ENCODE results near the gene BTBD9.

The BTBD9 gene

DNA sequence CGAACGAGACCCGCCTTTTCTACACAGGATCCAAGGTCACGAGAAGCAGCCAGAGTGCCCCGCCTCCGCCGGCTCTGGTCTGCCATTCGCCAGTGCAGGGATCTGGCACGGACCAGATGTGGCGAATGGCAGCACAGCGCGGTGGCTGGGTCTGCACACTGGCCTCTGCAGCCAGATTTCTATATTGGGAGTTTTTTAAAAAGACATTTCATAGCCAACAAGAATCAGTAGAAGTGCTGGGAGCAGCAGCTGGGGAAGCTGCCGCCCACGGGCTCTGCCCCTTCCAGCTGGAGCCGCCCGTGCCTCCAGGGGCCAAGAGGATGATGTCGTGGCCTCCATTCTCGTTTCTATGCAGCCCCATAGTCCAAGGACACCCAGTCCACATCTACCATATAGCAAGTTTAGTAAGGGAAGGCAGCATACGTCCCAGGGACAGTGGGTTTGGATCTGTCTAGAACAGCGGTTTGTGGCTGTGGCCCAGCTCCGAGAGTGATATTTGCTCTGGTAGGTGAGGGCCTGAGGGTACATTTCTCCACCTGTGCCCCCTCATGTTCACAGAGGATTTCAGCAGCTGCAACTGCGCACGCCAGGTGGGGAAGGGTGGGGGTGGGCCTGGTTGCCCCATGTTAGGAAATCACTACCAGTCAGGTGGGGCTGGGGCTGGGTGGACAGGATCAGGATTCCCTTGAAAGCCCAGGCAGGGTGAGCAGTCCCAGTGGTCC is 486.5 kb downstream of the BTBD9 start:
- no peak for DNase-seq

DNA sequence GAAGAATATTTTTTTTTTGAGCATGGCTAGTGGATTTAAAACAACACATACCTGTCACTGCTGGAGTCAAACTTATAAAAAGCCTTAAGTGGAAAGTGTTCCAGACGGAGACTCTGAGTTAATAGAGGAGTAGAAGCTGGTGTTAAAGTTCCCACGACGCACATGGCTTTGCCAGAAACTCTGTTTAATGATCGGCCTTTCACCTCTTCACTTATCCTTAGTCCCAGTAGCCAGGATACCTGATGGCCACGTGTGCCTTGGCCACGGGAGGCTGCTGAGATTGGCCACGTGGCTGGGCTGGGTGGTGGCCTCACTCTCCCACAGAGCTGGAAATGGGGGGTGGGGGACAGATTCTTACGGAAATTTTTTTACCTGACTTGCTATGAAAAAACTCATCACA is 487.1 kb downstream of the BTBD9 start:
- DNase-seq = no peak

DNA sequence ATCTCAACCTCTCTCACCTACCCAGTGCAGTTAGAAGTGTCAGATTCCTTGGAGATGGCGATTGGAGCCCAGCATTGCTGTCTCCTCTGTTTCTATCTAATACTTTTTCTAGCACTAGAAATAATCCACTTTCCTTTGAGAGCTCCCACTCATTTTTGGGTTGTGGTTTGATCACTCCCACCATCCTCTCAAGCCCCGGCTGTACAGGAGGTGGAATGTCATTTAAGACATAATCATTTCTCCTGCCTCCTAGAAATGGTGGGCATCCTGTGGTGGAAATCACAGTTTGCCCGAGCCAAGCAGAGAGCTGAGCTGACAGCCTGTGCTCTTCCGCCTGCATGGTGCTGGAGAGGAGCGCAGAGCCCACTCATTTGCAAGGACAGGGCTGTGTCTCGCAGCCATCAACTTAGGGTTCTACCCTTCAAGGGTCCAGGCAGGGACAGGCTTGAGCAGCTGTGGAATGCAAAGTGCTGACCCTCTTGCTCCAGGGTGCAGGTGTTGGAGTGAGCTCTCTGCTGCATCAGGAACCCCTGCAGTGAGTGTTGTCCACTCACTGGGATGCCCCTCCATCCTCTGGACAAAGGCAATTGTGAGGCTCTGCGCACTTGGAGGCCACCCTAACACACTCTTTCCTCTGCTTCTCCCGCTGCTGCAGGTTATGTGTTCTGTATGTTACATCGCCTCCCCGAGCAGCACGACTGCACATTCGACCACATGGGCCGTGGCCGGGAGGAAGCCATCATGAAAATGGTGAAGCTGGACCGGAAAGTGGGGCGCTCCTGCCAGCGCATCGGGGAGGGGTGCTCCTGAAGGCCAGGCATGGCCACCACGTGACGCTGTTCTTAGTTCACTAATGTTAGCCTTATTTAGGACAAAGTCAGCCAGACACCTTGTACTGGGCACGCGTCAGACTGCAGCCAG is 487.9 kb downstream of the BTBD9 start:
- no peak for DNase-seq

DNA sequence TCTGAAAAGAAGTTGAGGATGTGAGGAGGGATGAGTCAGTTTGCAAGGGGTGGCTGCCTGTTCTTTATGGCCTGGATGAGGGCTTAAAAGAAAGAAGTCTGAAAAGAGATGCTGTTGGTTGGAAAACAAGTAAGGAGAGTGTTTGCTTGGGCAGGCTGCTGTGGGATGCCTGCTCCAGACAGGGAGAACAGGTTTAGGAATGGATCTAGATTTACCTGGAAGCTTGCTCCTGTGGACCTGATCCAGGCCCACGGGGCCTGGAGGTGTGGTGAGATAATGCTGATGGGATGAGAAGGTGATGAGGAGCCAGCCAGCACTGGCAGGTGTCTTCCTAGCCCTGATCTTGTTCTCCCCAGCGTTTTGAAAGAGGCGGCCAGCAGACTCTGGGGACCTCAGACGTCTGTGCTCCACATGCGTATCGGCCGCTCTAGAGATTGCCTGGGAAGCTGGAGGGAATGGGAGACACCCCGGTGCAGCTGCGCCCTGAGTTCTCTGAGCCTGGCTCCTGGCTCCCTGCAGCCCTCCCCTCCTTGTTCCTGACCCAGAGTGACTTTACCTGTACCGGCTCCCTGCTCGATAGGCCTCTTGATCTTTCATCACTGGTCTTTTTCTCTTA is 488.9 kb downstream of the BTBD9 start:
- DNase-seq = no peak

DNA sequence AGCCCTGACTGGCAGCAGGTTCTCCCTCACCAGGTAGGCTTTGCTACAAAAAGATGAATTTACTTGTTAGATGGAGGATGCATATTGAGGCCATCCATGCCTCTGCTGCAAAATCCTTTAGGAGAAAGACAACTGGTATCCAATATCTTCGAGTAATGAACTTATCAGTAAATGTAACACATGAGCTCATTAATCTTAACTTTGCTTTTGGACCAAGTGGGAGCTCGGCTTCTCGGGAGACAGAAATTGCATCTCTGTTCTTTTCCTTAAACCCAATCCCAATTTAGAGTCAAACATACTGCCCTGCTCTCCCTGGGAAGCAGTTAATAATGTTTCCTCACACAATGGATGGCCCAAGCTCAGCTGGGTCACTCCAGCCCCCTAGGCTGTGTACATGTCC is 489.7 kb downstream of the BTBD9 start:
- no peak for DNase-seq

DNA sequence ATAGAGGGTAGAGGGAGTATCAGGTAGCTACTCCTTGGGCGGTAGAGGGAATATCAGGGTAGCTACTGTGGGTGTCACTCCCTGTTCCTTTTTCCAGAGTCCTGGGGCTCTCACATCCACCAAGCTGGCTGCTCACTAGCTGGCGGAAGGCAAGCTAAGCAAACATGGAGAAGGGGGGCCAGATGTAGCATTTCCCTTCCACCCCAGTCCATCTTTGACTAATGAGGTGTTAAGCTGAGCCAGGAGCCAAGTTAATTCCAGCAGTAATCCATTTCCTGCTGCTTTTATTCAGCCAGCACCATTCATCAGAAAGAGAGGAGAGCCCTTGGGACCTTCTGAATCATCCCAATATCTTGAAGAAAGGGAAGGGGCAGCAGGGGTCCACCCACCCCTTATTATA is 490.2 kb downstream of the BTBD9 start:
- no peak for DNase-seq

DNA sequence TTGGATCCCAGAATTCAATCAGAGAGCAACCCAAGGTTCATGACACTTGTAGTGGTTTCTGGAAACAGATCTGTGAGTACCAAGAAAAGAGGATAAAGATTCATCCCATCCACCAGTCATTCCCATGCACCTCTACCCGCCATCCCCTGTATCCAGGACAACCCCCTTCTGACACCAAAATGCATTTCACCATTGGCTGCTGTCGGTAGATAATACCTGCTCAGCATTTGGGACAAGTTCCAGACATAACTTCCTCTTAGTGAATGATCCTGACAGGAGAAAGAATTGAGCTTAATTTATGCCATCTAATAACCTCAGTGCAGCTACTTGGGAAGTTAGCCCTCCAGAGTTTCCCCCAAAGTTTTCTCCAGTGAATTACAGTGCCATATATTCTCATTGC is 491.1 kb downstream of the BTBD9 start:
- DNase-seq = no peak

DNA sequence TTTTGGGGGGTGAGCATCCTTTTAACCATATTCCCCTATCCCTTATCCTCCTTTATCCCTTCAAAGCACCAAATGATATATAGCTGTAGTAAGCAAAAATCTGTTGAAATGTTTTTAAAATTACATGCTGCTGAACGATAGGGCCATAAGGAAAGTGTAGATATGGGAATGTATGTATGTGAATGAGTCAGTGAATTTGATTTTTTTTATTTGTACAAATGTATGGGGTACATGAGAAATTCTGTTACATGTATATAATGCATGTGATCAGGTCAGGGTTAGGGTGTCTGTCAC is 493.0 kb downstream of the BTBD9 start:
- no peak for DNase-seq

DNA sequence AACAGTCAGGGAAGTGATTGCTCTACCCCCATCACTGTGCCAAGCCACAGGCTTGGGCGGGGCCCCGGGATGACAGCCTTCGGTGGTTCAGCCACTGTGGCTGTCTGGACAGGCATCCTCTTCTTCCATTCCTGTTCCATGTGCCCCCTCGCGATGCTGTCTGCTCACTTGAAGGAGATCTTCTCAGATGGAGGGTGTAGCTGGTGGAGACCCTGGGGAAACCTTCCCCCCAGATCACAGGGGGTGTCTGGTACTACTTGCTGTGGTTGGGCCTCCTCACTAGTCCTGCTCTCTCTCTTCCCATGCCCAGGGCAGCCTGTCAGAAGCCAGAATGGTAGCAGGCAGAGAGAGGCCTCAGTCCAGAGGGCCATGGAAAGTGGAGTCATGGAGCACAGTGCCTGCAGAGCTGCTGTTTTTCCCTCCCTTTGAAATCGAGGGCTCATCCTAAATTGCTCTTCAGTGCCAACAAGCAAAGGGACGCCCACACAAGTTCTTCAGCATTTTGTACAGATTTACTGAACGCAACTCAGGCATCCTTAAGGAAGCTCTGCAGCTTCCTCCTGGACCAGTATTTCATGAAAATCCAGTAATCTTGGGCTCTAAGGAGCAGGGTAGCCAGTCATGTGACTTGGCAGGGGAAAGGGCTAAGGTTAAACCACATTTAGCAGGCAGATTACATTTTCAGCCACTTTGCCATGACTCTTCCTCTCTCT is 493.6 kb downstream of the BTBD9 start:
- no peak for DNase-seq

DNA sequence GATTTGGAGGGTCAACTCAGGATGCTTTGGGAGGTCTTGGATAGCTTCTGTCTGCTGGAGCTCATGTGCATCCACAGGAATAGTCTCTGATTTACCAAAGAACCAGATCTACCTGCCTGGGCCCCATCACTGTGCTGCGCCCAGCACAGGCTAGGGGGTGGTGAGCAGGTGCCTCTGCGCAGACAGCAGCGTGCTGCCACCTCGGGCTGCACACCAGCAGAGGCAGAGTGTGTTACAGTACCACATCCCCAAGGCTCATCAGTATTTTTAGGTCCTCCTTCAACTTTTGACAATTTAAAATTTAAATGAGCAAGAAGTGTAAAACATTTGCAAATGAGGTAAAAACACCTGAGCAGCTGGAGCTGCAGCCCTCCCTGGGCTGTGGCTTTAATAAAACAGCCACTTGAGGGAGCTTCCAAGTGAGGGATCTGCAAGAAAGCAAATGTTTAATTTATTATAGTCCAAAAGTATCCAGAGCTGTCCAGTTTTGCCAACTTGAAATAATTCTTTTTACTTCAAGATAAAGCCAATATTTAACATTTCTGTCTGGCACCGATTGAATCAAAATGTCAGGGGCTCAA is 495.3 kb downstream of the BTBD9 start:
- no peak for DNase-seq

DNA sequence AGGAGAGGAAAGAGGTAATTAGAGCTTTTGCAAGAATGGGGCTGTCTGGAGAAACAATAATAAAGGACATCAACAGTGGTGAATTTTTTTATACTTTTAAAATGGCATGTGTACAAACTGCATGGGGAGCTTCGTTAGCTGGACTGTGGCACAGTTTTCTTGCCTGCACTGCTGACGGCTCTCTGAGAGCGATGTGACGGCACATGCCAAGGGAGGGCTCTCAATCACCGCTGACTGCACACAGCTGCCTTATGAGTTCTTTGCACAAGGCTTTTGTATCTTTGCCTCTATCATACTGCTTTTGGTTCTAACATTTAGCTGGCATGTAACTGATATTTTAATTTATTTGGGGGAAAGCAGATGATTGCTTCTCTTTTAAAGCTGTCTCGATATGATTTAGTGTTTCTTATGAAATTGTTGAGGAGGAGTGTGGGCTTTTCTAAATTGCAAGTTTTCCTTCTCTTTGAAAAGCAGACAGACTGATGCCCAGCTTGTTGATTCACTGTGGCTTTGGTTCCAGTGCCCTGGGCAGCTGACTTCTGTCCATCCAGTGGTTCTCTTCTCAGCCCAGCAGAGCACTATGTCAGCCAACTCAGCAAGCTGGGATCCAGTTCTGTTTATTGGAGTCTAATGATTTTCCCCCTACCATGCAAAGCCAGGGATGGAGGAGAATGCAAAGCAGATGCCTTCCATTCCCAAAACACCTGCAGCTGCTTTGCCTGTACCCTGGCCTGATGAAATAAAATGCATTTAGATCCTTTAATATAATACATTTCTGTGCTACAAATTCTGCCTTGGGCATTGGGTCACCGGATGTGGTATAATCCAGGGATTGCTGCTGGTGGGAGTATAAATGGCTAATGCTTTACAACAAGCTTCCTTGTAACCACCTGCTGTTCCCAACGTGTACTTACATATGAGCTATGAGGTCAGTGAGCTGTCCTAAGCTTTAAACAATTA is 496.3 kb downstream of the BTBD9 start:
- no peak for DNase-seq

DNA sequence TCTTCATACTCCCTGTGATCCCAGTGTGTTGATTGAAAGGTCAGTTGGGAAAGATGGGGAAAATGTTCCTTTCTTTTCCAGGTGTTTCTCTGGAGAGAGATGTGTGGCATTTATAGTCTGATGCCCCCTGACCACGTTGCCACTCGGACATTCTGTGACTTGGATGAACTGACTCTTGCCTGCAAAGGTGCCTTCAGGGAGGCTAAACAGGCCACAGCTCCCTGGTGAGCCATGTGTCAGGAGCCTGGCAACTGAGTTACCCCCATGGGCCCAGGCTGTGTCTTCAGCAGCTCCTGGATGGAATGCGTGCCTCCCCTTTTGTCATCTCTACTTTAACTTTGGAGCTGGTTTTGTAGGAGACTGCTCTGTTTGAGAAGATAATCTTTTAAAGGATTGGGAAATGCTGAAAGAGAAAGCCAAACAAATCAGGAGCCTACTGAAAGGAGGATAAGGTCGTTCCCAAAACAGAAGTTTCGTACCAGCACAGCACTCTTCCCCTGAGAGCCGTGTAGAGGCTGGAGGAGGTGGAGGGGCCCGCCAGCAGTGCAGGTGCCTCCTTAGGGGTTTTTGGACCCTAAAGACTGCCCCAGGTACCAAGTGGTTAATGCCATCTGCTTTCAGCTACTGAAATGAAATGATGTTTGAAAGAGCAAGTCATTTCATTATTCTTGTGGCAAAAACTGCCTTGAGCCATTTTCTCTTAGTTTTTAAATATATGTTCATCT is 497.4 kb downstream of the BTBD9 start:
- DNase-seq = no peak

DNA sequence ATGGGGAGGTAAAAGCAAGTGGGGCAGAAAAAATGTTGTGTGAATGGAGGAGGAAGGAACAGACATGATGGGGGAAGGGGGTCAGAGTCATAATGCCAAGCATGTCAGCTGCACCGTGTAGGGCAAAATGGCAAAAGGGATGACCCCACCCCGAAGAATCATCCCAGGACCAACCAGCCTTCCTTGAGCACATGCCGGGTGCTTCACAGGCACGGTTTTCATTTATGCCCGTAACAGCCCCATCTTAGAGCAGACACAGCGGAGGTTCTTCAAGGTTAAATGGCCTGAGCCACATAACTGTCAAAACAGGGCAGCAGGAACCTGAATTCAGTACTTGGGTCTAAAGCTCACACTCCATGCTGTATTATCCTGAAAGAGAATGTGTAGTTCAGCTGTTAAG is 498.0 kb downstream of the BTBD9 start:
- no peak for DNase-seq

DNA sequence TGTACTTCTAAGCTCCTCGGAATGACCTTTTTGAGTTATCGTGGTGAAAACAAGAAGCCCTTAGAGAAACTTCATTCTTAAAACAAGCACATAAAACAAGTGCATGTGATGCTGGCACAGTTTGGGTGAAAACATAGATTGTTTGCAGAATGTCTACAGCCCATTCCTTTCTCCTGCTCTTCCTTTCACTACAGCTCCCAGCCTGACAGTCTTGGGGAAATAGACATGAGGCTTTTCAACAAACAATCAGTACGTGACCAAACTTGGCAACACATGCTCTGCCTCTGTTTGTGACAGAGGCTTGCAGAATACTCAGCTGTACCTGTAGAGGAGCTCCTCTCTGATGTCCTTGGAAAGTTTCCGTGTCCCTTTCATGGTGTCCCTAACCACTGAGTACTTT is 498.6 kb downstream of the BTBD9 start:
- no peak for DNase-seq

DNA sequence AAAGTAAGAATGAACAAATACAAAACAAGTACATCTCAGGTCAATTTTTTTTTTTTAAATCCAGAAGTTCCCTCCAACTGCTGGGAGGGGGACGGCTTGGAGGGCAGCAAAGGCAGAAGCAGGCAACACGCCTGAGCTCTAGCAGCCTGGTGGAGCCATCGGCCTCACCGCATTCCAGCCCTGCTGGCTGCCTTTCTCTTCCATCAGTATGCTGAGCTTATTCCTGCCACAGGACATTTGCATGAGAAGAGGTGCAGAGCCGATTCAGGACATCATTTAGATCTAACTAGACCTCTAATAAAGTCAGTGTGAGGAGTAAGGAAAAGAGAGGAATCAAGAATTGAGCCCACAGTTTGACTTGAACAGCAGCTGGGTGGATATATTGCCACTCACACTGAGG is 501.4 kb downstream of the BTBD9 start:
- no peak for DNase-seq

DNA sequence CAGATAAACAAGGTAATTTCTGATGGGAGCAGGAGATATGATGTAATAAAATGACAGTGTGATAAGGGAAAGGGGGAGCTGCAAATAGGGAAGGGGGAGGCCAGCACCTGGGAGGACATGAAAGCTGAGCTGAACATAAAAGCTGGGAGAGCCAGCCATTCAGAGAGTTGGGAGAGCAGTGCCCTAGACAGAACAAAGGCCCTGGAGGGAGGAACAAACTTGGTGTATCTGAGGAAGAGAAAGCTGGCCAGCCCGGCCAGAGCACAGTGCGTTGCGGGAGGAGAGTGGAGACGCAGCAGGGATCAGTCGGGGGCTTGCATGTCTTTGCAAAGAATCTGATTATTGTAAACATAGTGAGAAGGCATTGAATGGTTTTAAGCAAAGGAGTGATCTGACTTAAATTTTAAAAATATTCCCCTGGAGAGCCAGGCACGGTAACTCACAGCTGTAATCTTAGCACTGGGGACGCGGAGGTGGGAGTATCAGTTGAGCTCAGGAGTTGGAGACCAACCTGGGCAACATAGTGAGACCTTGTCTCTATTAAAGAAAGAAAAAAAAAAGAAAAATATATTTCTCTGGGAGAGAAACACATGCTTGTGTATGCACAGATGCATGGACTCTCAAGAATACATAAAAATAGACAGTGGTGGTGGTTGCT is 502.0 kb downstream of the BTBD9 start:
- DNase-seq = no peak

DNA sequence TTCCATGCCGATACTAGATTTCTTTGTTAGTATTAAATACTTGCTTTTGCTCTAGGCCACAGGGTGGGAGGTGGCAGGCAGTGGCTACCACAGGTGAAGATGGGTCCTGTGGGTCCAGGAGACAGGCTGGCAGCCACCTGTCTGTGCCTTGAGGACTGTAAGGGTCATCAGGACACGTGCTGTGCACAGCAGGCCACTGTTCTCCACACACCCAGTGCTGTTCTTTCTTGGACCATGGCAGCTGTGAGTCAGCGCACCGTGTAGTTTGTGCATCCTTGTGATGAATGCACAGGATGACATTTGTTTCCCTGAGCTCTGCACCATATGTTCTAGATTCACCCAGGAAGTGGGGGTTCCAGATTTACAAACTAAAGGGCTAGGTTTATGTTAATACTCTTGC is 503.2 kb downstream of the BTBD9 start:
- DNase-seq = no peak

DNA sequence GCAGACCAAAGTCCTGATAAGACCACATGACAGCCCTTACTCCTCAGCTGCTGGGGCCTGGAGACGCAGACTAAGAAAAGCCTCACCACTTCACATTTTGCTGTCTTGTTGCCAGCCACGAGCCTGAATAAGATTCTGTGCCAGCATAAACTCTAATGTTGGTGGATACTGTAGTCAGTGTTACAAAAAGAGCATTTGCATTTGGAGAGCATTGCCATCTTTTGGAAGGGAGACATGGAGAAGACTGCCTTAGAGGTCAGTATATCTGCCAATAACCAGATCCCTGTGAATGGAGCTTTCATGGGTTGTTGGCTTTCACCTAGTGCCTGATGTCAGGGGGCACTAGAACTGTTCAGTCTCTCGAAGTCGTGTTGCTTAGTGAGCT is 505.0 kb downstream of the BTBD9 start:
- no peak for DNase-seq

DNA sequence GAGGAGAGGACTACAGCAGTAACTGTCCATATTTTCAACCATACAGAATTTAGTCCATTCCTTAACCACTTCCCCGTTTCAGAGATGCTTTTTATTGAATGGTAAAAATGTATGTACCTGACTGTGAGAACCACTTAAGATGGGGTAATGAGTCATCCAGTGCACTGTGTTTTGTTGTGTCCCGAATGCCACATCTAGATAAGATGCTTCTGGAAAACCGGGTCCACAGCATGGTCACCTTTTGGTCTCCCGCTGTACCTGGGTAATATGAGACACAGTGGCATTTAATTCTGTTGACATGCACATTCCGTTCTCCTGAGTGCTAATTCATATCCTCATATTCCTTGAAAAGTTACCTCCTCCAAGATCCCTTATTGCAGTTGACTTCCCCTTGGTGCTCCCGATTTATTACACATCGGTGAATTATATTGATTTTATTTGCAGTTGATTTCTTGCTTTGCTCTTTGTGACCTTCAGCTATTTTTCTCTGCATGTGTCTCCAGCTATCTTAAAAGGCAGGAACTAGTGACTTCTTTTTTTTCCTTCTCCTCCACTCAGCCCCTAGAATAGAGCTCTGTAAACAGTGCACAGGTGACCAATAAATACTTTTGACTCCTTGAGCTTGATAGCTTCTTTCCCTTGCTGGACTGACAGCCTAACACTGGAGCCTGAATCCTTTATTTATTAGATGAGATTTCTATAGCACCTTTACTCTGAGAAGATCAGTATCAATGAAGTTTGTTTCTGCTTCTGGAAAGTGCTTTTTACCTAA is 505.6 kb downstream of the BTBD9 start:
- no peak for DNase-seq

DNA sequence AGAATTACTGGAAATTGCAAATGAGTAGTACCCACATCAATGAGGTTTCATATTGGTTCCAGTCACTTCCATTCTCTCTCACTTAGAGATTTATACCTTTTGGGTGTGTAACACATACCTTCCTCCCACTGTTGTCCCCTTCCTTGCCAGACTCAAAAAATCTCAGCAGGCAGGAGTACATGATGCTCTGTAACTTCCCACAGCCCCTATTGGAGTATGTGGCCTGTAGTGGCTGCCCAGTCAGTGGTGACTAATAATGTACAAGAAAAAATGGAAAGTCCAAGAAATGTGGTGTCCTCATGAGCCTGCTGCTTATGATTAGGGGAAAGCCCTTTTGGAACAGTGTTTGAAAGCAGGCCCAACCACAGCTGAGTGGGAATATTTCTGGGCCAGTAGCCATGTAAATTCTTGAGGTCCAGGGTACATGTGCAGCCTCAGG is 508.2 kb downstream of the BTBD9 start:
- no peak for DNase-seq

Measured in stimulated activated CD4-positive, alpha-beta T cell treated with anti-CD3 and anti-CD28 coated beads, Interleukin-4, amount 100 ng/mL, for 4 hours (primary cell).